Endothelial cell of umbilical vein (primary cell): Measurements from ENCODE around the gene NQO2. TPM values are rescaled to one million over a fixed set of nuclear protein-coding genes. Genes with fewer than 3 reads are reported as not detected.

Experiments
- BruUV-seq: library from RNA; stranded (reverse); fragments of 400-500 nt; replicated peaks from 2 replicates; lab custom pipeline; 2021; lab: Mats Ljungman, UMichigan
- CTCF ChIA-PET: fragments of 300-600, 350-600 bp; sonication (Branson Sonifier 250); formaldehyde crosslinking; loops from one replicate; lab custom pipeline; 2021; ENCODE audit warnings: antibody characterized with exemption, inconsistent platforms; lab: Charles Lee
- POLR2A ChIA-PET: fragments of 300-600, 350-600 bp; sonication (Branson Sonifier 250); formaldehyde crosslinking; loops from one replicate; lab custom pipeline; 2021; ENCODE audit warnings: antibody characterized with exemption, inconsistent platforms; lab: Charles Lee
- DNase-seq: peaks from one replicate; pipeline ENCODE4 v3.0.0-alpha.2; 2011; ENCODE audit warnings: low read depth, low spot score
- FAIRE-seq: peaks from 2 replicates; lab custom pipeline; 2011; peaks lifted over from hg19 to GRCh38; lab: Jason Lieb, UNC
- H2AFZ ChIP-seq: 2 replicates; pipeline ENCODE4 v1.6.0; 2012; ENCODE audit warnings: low read depth, low read length, control low read depth, inconsistent platforms
- H3K27ac ChIP-seq: 2 replicates; pipeline ENCODE4 v1.5.1; 2011; ENCODE audit warnings: low read depth, mild to moderate bottlenecking, control low read depth, low read length, moderate library complexity; ENCODE audit not compliant: insufficient read depth
- H3K27me3 ChIP-seq, 2 experiments: 2 replicates each; pipeline versions ENCODE4 v1.6.0 to v1.6.1; 2011; ENCODE audit warnings: low read length in 2 of 2, mixed read lengths in 1 of 2; ENCODE audit not compliant: control insufficient read depth in 2 of 2, insufficient read depth in 2 of 2
- H3K36me3 ChIP-seq, 2 experiments: 2 replicates in 1 of 2; 3 replicates in 1 of 2; pipeline ENCODE4 v1.5.1; 2011; ENCODE audit warnings: low read length in 2 of 2, mild to moderate bottlenecking in 1 of 2, moderate library complexity in 1 of 2; ENCODE audit not compliant: control insufficient read depth in 2 of 2, insufficient read depth in 2 of 2; ENCODE audit errors: extremely low read depth in 1 of 2
- H3K4me1 ChIP-seq: 3 replicates; pipeline ENCODE4 v1.5.1; 2011; ENCODE audit warnings: mild to moderate bottlenecking, low read length; ENCODE audit not compliant: control insufficient read depth, insufficient read depth; ENCODE audit errors: extremely low read depth
- H3K4me2 ChIP-seq: 2 replicates; pipeline ENCODE4 v1.6.1; 2011; ENCODE audit warnings: low read length, control low read depth, mixed read lengths; ENCODE audit not compliant: insufficient read depth
- H3K4me3 ChIP-seq, 3 experiments: fragments of 200-600 bp in 1 of 3; sonication (generic), shearing (Covaris generic) in 1 of 3; replicated peaks in 1 of 3; 2 replicates each; pipeline ENCODE4 v1.5.1; 2011 to 2016; ENCODE audit warnings: control low read depth in 3 of 3, low read length in 3 of 3, mild to moderate bottlenecking in 2 of 3, inconsistent platforms in 1 of 3, low read depth in 1 of 3, moderate library complexity in 1 of 3; ENCODE audit not compliant: insufficient read depth in 1 of 3
- H3K79me2 ChIP-seq: 2 replicates; pipeline ENCODE4 v1.6.0; 2012; ENCODE audit warnings: low read length, inconsistent platforms; ENCODE audit not compliant: control insufficient read depth, insufficient read depth
- H3K9ac ChIP-seq: replicated peaks from 2 replicates; pipeline ENCODE3; 2011; ENCODE audit warnings: low read length, control low read depth; ENCODE audit not compliant: insufficient read depth; ENCODE audit errors: extremely low read depth
- H3K9me1 ChIP-seq: replicated peaks from 3 replicates; pipeline ENCODE4 v1.6.0; 2011; ENCODE audit warnings: mild to moderate bottlenecking, low read length; ENCODE audit not compliant: control insufficient read depth, insufficient read depth; ENCODE audit errors: extremely low read depth
- H3K9me3 ChIP-seq: replicated peaks from 2 replicates; pipeline ENCODE4 v1.5.1; 2012; ENCODE audit warnings: low read length, inconsistent platforms; ENCODE audit not compliant: control insufficient read depth, insufficient read depth
- H4K20me1 ChIP-seq: replicated peaks from 2 replicates; pipeline ENCODE3; 2011; ENCODE audit warnings: mild to moderate bottlenecking, low read length; ENCODE audit not compliant: control insufficient read depth, insufficient read depth; ENCODE audit errors: extremely low read depth
- EZH2 ChIP-seq: IDR thresholded peaks from 2 replicates; pipeline ENCODE4 v1.6.1; 2012; ENCODE audit warnings: borderline replicate concordance, low read depth, mild to moderate bottlenecking, moderate library complexity, low read length, inconsistent platforms; ENCODE audit not compliant: severe bottlenecking
- FOS ChIP-seq: IDR thresholded peaks from 2 replicates; pipeline ENCODE4 v1.6.1; 2011; ENCODE audit warnings: mild to moderate bottlenecking, low read length, moderate library complexity, borderline replicate concordance; ENCODE audit not compliant: insufficient read depth
- GATA2 ChIP-seq: IDR thresholded peaks from 2 replicates; pipeline ENCODE4 v1.7.0; 2011; ENCODE audit warnings: low read depth, mild to moderate bottlenecking, moderate library complexity, mixed read lengths, low read length; ENCODE audit not compliant: insufficient read length, insufficient read depth
- JUN ChIP-seq: IDR thresholded peaks from 2 replicates; pipeline ENCODE4 v1.6.1; 2011; ENCODE audit warnings: borderline replicate concordance, low read depth; ENCODE audit not compliant: insufficient read length, insufficient read depth
- MYC ChIP-seq: IDR thresholded peaks from one replicate; pipeline ENCODE4 v1.6.1; 2011; ENCODE audit warnings: mild to moderate bottlenecking, low read depth, low read length
- POLR2A ChIP-seq: IDR thresholded peaks from 2 replicates; pipeline ENCODE4 v1.6.1; 2012; ENCODE audit warnings: low read depth, mild to moderate bottlenecking, control low read depth, low read length
- POLR2AphosphoS5 ChIP-seq: IDR thresholded peaks from 2 replicates; pipeline ENCODE4 v1.6.1; 2012; ENCODE audit warnings: low read depth, mild to moderate bottlenecking, control low read depth, low read length, moderate library complexity; ENCODE audit not compliant: insufficient read depth
- dilution Hi-C: fragments of 300-500 bp; cut with MboI; formaldehyde crosslinking; loops from one replicate; pipeline ENCODE4 v1.15.0; 2019; ENCODE audit warnings: low sequenced_read_pairs; ENCODE audit not compliant: extremely low pct_ligation_motif_present
- intact Hi-C: fragments of 100-400 bp; cut with micrococcal nuclease; formaldehyde crosslinking; loops from one replicate; pipeline ENCODE4 v1.10.0; 2022
- polyA plus RNA-seq, 4 experiments: library from polyadenylated mRNA; depleted of rRNA in 3 of 4; stranded (reverse) in 3 of 4; unstranded in 1 of 4; fragments of >200 nt; gene quantifications; 2 replicates each; pipeline versions ENCODE4 v1.2.1 to v1.2.3, GENCODE V29; 2011 to 2012; ENCODE audit warnings: missing spikeins in 1 of 4
- total RNA-seq: library from RNA; stranded (reverse); gene quantifications from 2 replicates; pipeline ENCODE4 v1.2.3, GENCODE V29; 2021
- TF ChIP-seq, protein P1 (sequence below), 2 donors: IDR thresholded peaks; 1 replicate in 1 of 2; 2 replicates in 1 of 2; pipeline ENCODE4 v1.5.1; 2011; ENCODE audit warnings: low read length in 2 of 2, mild to moderate bottlenecking in 2 of 2, moderate library complexity in 2 of 2, control low read depth in 1 of 2, inconsistent platforms in 1 of 2, low read depth in 1 of 2; ENCODE audit not compliant: insufficient read depth in 1 of 2; ENCODE audit errors: extremely low read depth in 1 of 2
- TF ChIP-seq, protein P2 (sequence below): IDR thresholded peaks from 2 replicates; pipeline ENCODE4 v1.6.1; 2011; ENCODE audit not compliant: insufficient read depth, insufficient read length

NQO2 gene
- total and polyA plus RNA-seq, 2 donors (not counting 3 experiments of a cell fraction or from before 2014, with no cell fraction given), result 27.6 to 48.0 TPM

DNA sequence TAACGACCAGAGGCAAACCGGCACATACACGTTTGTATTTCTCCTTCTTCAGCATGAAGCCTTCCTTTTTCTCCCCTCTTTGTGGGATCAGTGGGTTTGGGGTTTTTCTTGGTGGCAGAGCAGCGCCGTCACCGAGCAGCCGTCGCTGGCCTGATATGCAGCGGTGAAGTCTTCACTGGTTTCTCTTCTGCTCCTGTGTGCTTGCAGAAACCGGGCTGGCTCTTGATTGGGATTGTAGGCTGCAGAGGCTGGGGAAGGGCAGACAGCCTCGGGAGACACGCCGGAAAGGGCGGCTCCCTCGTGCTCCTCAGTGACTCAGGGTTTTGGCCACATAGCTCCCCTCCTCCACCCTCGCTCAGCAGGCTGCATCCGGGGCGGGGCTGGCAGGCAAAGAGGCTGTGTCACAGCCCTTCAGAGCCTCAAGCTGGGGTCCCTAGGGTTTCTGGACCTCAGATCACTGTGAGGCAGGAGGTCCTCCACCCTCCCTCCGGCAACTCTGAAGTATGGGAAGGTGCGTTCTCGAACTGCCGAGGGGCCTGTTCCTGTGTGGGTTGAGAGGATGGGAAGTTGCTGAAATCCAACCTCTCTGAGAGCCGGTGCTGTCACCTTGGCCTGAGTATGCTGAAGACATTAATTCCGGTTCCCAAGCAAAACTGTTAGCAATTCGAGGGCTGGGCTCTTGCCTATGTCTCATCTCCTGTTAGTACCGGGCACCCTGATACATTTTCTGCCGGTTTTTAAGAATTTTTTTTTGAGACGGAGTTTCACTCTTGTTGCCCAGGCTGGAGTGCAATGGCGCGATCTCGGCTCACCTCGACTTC is 24.2 kb downstream of the NQO2 start:
- H4K20me1 ChIP-seq, result no peaks in the 10 kb centered on the region
- no peaks in the 10 kb centered on the region for H3K9me3 ChIP-seq
- peak; percentile 65 for DNase-seq
- peaks cover 19% of the 10 kb centered on the region for H3K4me1 ChIP-seq
- intact Hi-C loops (loop anchor here (1.0 kb wide), 2 partner anchors 25 to 29 kb away; partner anchors contain the start of gene NQO2), dilution Hi-C loops (no loop called here)
- peak overlapping the region; percentile 78 for H3K27ac ChIP-seq
- FAIRE-seq, result peak; percentile 89
- H3K4me2 ChIP-seq, result peak overlapping the region; percentile 52
- TF ChIP-seq, protein P1, sequence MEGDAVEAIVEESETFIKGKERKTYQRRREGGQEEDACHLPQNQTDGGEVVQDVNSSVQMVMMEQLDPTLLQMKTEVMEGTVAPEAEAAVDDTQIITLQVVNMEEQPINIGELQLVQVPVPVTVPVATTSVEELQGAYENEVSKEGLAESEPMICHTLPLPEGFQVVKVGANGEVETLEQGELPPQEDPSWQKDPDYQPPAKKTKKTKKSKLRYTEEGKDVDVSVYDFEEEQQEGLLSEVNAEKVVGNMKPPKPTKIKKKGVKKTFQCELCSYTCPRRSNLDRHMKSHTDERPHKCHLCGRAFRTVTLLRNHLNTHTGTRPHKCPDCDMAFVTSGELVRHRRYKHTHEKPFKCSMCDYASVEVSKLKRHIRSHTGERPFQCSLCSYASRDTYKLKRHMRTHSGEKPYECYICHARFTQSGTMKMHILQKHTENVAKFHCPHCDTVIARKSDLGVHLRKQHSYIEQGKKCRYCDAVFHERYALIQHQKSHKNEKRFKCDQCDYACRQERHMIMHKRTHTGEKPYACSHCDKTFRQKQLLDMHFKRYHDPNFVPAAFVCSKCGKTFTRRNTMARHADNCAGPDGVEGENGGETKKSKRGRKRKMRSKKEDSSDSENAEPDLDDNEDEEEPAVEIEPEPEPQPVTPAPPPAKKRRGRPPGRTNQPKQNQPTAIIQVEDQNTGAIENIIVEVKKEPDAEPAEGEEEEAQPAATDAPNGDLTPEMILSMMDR (IDR thresholded peaks at IDR 0.05; ENCODE audit: extremely low read depth in 1 of 2, insufficient read depth in 1 of 2, low read depth in 1 of 2, low read length in 2 of 2), result no peak
- TF ChIP-seq FOS (peak; percentile 81), POLR2AphosphoS5 (peak; percentile 68), JUN (no peak), MYC (peak; percentile 48), POLR2A (no peak), GATA2 (no peak), EZH2 (no peak)
- TF ChIP-seq, protein P2, sequence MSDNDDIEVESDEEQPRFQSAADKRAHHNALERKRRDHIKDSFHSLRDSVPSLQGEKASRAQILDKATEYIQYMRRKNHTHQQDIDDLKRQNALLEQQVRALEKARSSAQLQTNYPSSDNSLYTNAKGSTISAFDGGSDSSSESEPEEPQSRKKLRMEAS, result no peak
- ChIA-PET CTCF (interaction anchor here (1.5 kb wide), 1 partner anchor 22 kb away, joined by 12 read pairs; no protein-coding TSS in a partner anchor), POLR2A (no interaction called here)
- no peaks in the 10 kb centered on the region for H3K9me1 ChIP-seq
- H3K4me3 ChIP-seq, result peak overlapping the region in 1 of 3 experiments; percentile 33
- no peaks in the 10 kb centered on the region for H3K27me3 ChIP-seq
- TSS peak; percentile 59 for BruUV-seq
- H3K9ac ChIP-seq, result peak overlapping the region; percentile 12
- no peaks in the 10 kb centered on the region for H3K79me2 ChIP-seq
- no peaks in the 10 kb centered on the region for H3K36me3 ChIP-seq
- peak overlapping the region; percentile 85 for H2AFZ ChIP-seq
